ENCODE measurements around the gene PNMT.
"Not testable (repeated sequence)": the region's sequence is repeated elsewhere in the genome, so short reads cannot be mapped to it uniquely, and the experiment has no call there.

Gene PNMT

GRCh38 chr17:39696731-39697130 is 28.5 kb downstream of the PNMT start:
- no peak for DNase-seq
- Histone ChIP-seq H3K4me1 (no peaks in the 10 kb centered on the region), H3K36me3 (no peaks in the 10 kb centered on the region), H3K4me3 (ENCODE audit: low read depth, low read length) (no peak overlapping the region), H3K27me3 (peaks cover 29% of the 10 kb centered on the region), H3K9me3 (no peaks in the 10 kb centered on the region)
- no peak for TF ChIP-seq CTCF (IDR thresholded peaks at IDR 0.05; ENCODE audit: low read depth, low read length)

- Histone ChIP-seq H3K4me3 (ENCODE audit: low read depth, low read length) (no peak overlapping the region), H3K27me3 (peaks cover 37% of the 10 kb centered on the region), H3K36me3 (no peaks in the 10 kb centered on the region), H3K9me3 (no peaks in the 10 kb centered on the region), H3K4me1 (no peaks in the 10 kb centered on the region)
- no peak for DNase-seq
- no peak for TF ChIP-seq CTCF (IDR thresholded peaks at IDR 0.05; ENCODE audit: low read depth, low read length)
Measured at GRCh38 chr17:39697961-39698360, 29.7 kb downstream of the PNMT start.

GRCh38 chr17:39699157-39699817 is 31.0 kb downstream of the PNMT start:
- not testable (repeated sequence) for H3K4me3 ChIP-seq (ENCODE audit: low read depth, low read length); H3K4me1 ChIP-seq

GRCh38 chr17:39699818-39700147 is 31.5 kb downstream of the PNMT start, which contains the start of gene ERBB2:
TSS of gene ERBB2 (plus strand) at chr17:39700064. CDS start at chr17:39700239, 175 bp downstream.
- Histone ChIP-seq H3K27me3 (peaks cover 47% of the 10 kb centered on the region), H3K4me3 (ENCODE audit: low read depth, low read length) (no peak within 1 kb of the TSS), H3K4me1 (no peaks in the 10 kb centered on the region), H3K9me3 (no peaks in the 10 kb centered on the region), H3K36me3 (no peaks in the 10 kb centered on the region)
- DNase-seq, result no peak
- TF ChIP-seq CTCF (IDR thresholded peaks at IDR 0.05; ENCODE audit: low read depth, low read length), result no peak

More at GRCh38 chr17:39699157-39699817, 31.0 kb downstream of the PNMT start:
- H3K36me3 ChIP-seq, DNase-seq, H3K9me3 ChIP-seq: not testable (repeated sequence)
- H3K27me3 ChIP-seq, result peaks cover 42% of the 10 kb centered on the region

- no peak for DNase-seq
- no peak for TF ChIP-seq CTCF (IDR thresholded peaks at IDR 0.05; ENCODE audit: low read depth, low read length)
- H3K4me3 ChIP-seq (ENCODE audit: low read depth, low read length), result no peak overlapping the region
- no peaks in the 10 kb centered on the region for H3K36me3 ChIP-seq
- peaks cover 50% of the 10 kb centered on the region for H3K27me3 ChIP-seq
- H3K4me1 ChIP-seq, result no peaks in the 10 kb centered on the region
- H3K9me3 ChIP-seq, result no peaks in the 10 kb centered on the region
Measured at GRCh38 chr17:39700148-39700987, 32.1 kb downstream of the PNMT start.

GRCh38 chr17:39701012-39701783 is 32.9 kb downstream of the PNMT start:
- H3K4me1 ChIP-seq, result no peaks in the 10 kb centered on the region
- H3K36me3 ChIP-seq, result no peaks in the 10 kb centered on the region
- no peak for DNase-seq
- H3K4me3 ChIP-seq (ENCODE audit: low read depth, low read length), result no peak overlapping the region
- H3K9me3 ChIP-seq, result no peaks in the 10 kb centered on the region
- TF ChIP-seq CTCF (IDR thresholded peaks at IDR 0.05; ENCODE audit: low read depth, low read length), result no peak
- peaks cover 50% of the 10 kb centered on the region for H3K27me3 ChIP-seq

Measured in BE2C (cell line).